GM21528 (cell line): ENCODE results near the gene TRAPPC1.
A peak's percentile ranks its signal among the peaks of the same experiment; 100 is the strongest.

Experiments
- ATAC-seq: cut with Tn5 transposase; IDR thresholded peaks from one replicate; pipeline ENCODE4 v1.9.1; 2021; ENCODE audit warnings: mild to moderate bottlenecking, moderate library complexity; ENCODE audit not compliant: unreplicated experiment, low FRiP score

Gene TRAPPC1

GRCh38 chr17:7943291-7943690 lies 11.5 kb upstream of the TRAPPC1 start:
- no peak for ATAC-seq

- no peak for ATAC-seq
These were observed 9.0 kb upstream of the TRAPPC1 start for GRCh38 chr17:7940743-7941142.

GRCh38 chr17:7940034-7940433 lies 8.3 kb upstream of the TRAPPC1 start:
- ATAC-seq = no peak

GRCh38 chr17:7935859-7936258 lies 4.1 kb upstream of the TRAPPC1 start:
- ATAC-seq = no peak

- ATAC-seq = no peak
These were observed 1.2 kb upstream of the TRAPPC1 start for GRCh38 chr17:7932949-7933348.

GRCh38 chr17:7932483-7932891 lies 741 bp upstream of the TRAPPC1 start:
- ATAC-seq = peak; percentile 26

- ATAC-seq = no peak
These were observed 710 bp downstream of the TRAPPC1 start for GRCh38 chr17:7930841-7931631.

GRCh38 chr17:7929158-7930023 lies 2.4 kb downstream of the TRAPPC1 start, which contains the start of gene KCNAB3:
TSS of gene KCNAB3 (minus strand) at chr17:7929856. CDS start at chr17:7929435, 421 bp downstream.
- ATAC-seq = no peak

- ATAC-seq = no peak
These were observed 4.2 kb downstream of the TRAPPC1 start for GRCh38 chr17:7927596-7927995.

GRCh38 chr17:7922845-7923628 lies 8.7 kb downstream of the TRAPPC1 start:
- ATAC-seq = no peak

GRCh38 chr17:7922269-7922844 lies 9.4 kb downstream of the TRAPPC1 start:
- ATAC-seq = no peak

- ATAC-seq = no peak
These were observed 14.9 kb downstream of the TRAPPC1 start for GRCh38 chr17:7916808-7917207.

- ATAC-seq = no peak
These were observed 15.4 kb downstream of the TRAPPC1 start for GRCh38 chr17:7916385-7916682.

GRCh38 chr17:7915611-7916384 lies 15.9 kb downstream of the TRAPPC1 start, which contains the start of gene RNF227:
TSS of gene RNF227 (minus strand) at chr17:7916289. CDS start at chr17:7916195, 94 bp downstream.
- ATAC-seq = peak; percentile 53

GRCh38 chr17:7915179-7915610 lies 16.6 kb downstream of the TRAPPC1 start:
- peak; percentile 25 for ATAC-seq

- ATAC-seq = no peak
These were observed 18.7 kb downstream of the TRAPPC1 start for GRCh38 chr17:7912927-7913524.

- ATAC-seq = no peak
These were observed 20.6 kb downstream of the TRAPPC1 start for GRCh38 chr17:7911116-7911515.

- ATAC-seq = no peak
These were observed 21.0 kb downstream of the TRAPPC1 start for GRCh38 chr17:7910711-7911110.

GRCh38 chr17:7910281-7910680 lies 21.5 kb downstream of the TRAPPC1 start:
- ATAC-seq = no peak
